ENCODE measurements around the gene GLT8D1.
"Not testable (repeated sequence)": the region's sequence is repeated elsewhere in the genome, so short reads cannot be mapped to it uniquely, and the experiment has no call there.

Gene GLT8D1

DNA sequence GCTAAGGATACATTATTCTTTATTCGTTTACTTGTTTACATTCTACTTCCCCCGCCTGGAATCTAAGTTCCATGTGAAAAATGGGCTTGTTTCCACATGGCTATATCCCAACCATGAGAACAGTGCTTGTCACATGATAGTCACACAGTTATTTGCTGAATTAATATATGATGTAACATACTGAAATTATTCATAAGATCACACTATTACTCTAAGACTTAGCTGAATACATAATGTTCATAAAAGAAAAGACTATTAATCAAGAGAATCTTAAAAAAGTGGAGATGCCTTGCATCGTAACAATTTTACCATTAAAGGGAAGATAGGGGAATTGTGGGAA lies 26.4 kb downstream of the GLT8D1 start:
- no peak for DNase-seq

- no peak for DNase-seq
Measured at GRCh38 chr3:52678265-52679198, 27.1 kb downstream of the GLT8D1 start.

DNA sequence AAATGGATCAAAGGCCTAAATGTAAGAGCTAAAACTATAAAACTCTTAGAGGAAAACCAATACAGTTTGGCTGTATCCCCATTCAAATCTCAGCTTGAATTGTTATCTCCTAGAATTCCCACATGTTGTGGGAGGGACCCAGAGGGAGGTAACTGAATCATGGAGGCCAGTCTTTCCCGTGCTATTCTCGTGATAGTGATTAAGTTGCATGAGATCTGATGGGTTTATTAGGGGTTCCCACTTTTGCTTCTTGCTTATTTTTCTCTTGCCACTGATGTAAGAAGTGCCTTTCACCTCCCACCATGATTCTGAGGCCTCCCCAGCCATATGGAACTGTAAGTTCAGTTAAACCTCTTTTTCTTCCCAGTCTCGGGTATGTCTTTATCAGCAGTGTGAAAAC lies 29.4 kb downstream of the GLT8D1 start:
- not testable (repeated sequence) for DNase-seq

GRCh38 chr3:52671676-52672075 lies 33.9 kb downstream of the GLT8D1 start:
- no peak for DNase-seq

DNA sequence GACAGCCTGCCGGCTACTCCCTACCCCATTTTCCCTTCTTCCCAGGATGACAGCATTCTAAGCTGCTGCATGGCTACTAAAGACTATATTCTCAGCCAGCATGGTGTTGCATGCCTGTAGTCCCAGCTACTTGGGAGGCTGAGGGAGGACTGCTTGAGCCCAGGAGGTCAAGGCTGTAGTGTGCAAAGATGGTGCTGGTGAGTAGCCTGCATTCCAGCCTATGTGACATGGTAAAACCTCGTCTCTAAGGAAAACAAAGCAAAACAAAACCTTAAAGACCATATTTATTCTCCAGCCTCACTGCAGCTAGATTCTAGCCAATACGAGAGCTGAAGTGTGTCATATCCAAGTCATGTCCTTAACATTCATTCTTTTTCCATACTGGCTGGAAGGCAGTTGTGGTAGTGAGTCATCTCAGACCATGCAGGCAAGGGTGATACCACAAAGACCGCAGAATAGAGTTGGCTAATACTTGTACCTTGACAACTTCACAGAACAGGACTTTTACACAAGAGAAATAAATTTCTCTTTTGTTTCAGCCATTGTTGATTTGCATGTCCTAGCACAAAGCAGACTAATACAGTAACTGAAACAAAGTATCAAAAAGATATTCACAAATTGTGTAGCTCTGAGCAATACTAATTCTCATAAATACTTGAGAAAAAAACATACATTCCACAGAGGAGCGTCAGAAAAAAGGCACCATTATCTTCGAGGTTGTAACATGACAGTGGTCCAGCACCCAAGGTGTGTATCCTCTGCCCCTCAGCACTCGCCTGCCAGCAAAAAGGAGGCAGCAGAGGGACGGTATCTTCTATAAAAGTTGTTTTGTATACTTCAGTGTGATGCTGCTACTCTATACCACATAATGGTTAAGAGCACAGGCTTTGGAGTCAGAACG lies 34.7 kb downstream of the GLT8D1 start:
- no peak for DNase-seq

- no peak for DNase-seq
Measured at GRCh38 chr3:52663098-52663497, 42.5 kb downstream of the GLT8D1 start.

DNA sequence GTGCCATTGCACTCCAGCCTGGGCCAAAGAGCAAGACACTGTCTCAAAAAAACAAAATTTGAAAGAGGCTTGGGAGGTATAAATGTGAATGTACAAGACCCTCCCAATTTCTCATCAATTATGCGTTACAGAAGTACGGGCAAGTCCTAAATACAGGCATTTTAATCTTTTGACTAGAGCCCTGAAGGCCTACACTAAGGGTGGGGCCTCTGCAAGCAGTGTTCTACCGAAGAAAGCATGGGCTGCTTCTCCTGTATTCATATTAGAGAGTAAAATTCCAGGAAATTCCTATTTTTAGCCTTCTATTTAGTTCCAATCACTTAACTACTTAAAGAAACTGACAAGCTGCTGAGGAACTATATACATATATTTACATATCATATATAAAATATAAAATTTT lies 45.5 kb downstream of the GLT8D1 start:
- no peak for DNase-seq

GRCh38 chr3:52655895-52656294 lies 49.7 kb downstream of the GLT8D1 start:
- DNase-seq, result no peak

DNA sequence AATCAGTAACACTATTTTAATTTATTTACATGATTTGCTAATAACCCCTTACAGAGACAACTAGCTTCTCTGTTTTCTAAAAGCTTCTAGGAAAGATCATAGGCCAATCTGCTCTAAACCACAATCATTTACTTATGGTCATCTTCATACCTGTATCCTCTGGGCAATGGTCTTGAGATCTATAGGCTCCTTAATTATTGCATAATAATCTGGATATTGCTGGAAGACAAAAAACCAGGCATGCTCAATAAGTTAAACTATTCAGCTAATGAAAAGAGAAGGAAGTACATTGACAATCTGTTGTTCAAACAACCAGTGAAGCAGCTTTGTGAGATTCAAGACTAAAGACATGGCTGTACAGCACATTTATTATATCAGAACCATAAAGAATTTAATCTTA lies 54.0 kb downstream of the GLT8D1 start:
- no peak for DNase-seq

GRCh38 chr3:52650439-52650838 lies 55.2 kb downstream of the GLT8D1 start:
- no peak for DNase-seq

DNA sequence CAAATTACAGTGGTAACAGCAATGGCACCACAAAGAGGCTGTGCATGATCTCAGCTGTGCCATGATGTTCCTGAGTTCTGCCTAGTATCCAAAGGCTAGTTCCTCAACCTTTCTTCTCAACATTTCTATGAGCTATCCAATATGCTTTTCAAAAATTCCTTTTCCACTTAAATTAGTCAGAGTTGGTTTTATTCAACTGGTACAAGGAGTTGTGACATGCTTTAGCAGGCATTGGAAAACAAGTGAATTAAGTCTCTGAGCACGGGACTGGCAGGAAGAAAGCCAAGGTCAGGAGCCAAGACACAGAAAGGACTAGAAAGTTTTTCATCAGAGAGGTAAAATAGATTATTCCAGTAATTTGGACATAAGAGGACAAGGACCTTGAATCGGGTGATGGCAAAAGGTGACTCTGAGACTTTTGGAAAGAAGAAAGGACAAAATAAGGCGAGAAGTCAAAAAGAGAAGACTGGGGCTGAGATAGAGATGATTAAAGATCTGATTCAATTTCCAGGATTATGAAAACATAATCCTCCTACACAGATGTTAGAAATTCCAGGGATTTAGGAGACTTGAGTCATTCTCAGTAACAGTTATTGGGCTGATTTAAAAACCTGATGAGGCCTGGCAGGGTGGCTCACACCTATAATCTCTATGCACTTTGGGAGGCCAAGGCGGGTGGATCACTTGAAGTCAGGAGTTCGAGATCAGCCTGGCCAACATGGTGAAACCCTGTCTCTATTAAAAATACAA lies 56.0 kb downstream of the GLT8D1 start:
- DNase-seq, result no peak

- DNase-seq, result no peak
Measured at GRCh38 chr3:52645549-52645948, 60.0 kb downstream of the GLT8D1 start.
